Activated CD8-positive, alpha-beta memory T cell treated with anti-CD3 and anti-CD28 coated beads, Interleukin-2, amount 10 ng/mL, durations not matched to agents 7 days and 5 days (primary cell): Measurements from ENCODE around the gene TRMT2B. TPM values are rescaled to one million over a fixed set of nuclear protein-coding genes. Genes with fewer than 3 reads are reported as not detected.
"Not testable (repeated sequence)": the region's sequence is repeated elsewhere in the genome, so short reads cannot be mapped to it uniquely, and the experiment has no call there.

ENCODE experiments used
- ATAC-seq: fragments of 150-1000 bp; cut with Tn5 transposase; one replicate; pipeline ENCODE4 v1.10.0; 2021; ENCODE audit warnings: moderate library complexity
- CTCF ChIA-PET: fragments of 350-600 bp; sonication (Branson Sonifier 250); formaldehyde crosslinking; loops from one replicate; lab custom pipeline; 2021; ENCODE audit warnings: antibody characterized with exemption; lab: Charles Lee
- DNase-seq: peaks from one replicate; pipeline ENCODE4 v3.0.0-alpha.2; 2020
- H3K27ac Mint-ChIP-seq: one replicate; pipeline ENCODE4 v1.8.0; 2021; ENCODE audit warnings: mild to moderate bottlenecking, mixed read lengths
- H3K27me3 Mint-ChIP-seq: one replicate; pipeline ENCODE4 v1.8.0; 2021; ENCODE audit warnings: mixed read lengths
- H3K36me3 Mint-ChIP-seq: one replicate; pipeline ENCODE4 v1.8.0; 2021; ENCODE audit warnings: mild to moderate bottlenecking, mixed read lengths
- H3K4me1 Mint-ChIP-seq: one replicate; pipeline ENCODE4 v1.8.0; 2021; ENCODE audit warnings: mixed read lengths
- H3K4me3 Mint-ChIP-seq: one replicate; pipeline ENCODE4 v1.8.0; 2021; ENCODE audit warnings: mild to moderate bottlenecking, moderate library complexity, mixed read lengths
- H3K9me3 Mint-ChIP-seq: one replicate; pipeline ENCODE4 v1.8.0; 2022; ENCODE audit warnings: low read depth, mixed read lengths
- total RNA-seq, 2 experiments: library from RNA; stranded (reverse); gene quantifications; one replicate each; pipeline ENCODE4 v1.2.3, GENCODE V29; 2021

TRMT2B gene
- total RNA-seq, 2 experiments from 2014 or later, result 21.0 to 23.3 TPM

GRCh38 chrX:100981498-100981845 is 70.4 kb downstream of the TRMT2B start:
- H3K27me3 Mint-ChIP-seq, H3K9me3 Mint-ChIP-seq, ATAC-seq, H3K27ac Mint-ChIP-seq, H3K36me3 Mint-ChIP-seq, H3K4me3 Mint-ChIP-seq, H3K4me1 Mint-ChIP-seq, DNase-seq: not testable (repeated sequence)
- CTCF ChIA-PET, result interaction anchor here (0.7 kb wide), 1 partner anchor 1024 kb away, joined by 3 read pairs; no protein-coding TSS in a partner anchor

DNA sequence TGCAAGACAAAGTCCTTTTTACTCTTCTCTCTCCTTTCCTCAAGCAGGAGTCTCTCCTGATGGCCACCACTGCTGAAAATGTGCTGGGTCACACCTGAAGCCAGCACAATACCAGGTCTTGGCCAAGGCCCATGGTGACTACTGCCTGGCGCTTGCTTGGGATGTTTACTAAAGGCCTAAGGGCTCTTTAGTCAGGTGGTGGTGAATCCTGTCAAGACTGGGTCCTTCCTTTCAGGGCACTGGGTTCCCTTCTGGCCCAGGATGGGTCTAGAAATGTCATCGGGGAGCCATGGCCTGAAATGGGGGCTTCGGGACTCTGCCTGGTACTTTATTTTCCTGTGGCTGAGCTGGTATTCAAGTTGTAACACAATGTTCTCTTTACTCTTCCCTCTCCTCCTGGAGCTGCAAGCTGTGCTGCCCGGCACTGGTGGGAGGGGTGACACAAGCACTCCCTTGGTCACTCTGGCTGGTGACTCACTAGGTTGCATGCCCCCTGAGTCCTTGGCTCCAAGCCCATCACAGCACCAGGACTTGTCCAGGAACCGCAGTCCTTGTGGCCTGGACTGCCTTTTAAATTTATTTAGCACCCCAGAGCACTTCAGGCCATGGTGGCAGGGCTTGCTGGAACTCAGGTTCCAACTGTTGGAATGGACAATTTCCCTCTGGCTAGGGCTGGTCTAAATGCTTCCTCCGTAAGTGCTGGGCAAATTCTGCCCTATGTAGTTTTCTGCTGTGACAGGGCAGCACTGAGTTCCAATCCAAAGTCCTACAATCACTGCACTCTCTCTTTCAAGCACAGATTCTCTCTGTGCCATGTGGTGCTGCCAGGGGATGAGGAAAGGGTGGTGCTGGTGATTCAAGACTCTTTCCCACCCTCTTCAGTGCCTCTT is 71.1 kb downstream of the TRMT2B start:
- DNase-seq (no peak), ATAC-seq (no peak)
- Mint-ChIP-seq H3K4me1 (peaks cover 2% of the 10 kb centered on the region), H3K36me3 (peaks cover 1% of the 10 kb centered on the region), H3K27me3 (no peaks in the 10 kb centered on the region), H3K27ac (no peak overlapping the region), H3K9me3 (no peaks in the 10 kb centered on the region), H3K4me3 (no peak overlapping the region)
- CTCF ChIA-PET, result no interaction called here

DNA sequence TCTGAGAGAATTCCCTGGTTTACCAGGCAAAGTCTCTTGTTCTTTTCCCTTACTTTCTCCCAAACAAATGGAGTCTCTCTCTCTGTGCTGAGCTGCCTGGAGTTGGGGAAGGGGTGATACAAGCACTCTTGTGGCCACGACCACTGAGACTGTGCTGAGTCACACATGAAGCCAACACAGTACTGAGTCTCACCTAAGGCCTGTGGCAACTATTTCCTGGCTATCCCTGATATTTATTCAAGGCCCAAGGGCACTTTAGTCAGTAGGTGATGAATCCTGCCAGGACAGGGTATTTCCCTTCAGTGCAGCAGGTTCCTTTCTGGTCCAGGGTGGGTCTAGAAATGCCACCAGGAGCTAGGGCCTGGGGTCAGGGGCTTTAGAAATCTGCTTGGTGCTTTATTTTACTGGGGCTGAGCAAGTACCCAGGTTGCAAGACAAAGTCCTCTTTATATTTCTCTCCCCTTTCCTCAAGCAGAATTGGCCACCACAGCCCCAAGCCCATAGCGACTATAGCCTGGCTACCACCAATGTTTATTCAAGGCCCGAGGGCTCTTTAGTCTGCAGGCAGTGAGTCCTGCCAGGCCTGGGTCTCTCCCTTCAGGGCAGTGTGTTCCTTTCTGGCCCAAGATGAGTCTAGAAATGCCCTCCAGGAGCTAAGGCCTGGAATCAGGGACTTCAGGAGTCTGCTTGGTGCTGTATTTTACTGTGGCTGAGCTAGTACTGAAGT is 71.9 kb downstream of the TRMT2B start:
- CTCF ChIA-PET, result no interaction called here
- no peaks in the 10 kb centered on the region for H3K27me3 Mint-ChIP-seq
- H3K4me3 Mint-ChIP-seq, result no peak overlapping the region
- DNase-seq (no peak), ATAC-seq (no peak)
- no peaks in the 10 kb centered on the region for H3K9me3 Mint-ChIP-seq
- peaks cover 1% of the 10 kb centered on the region for H3K36me3 Mint-ChIP-seq
- peaks cover 2% of the 10 kb centered on the region for H3K4me1 Mint-ChIP-seq
- no peak overlapping the region for H3K27ac Mint-ChIP-seq

DNA sequence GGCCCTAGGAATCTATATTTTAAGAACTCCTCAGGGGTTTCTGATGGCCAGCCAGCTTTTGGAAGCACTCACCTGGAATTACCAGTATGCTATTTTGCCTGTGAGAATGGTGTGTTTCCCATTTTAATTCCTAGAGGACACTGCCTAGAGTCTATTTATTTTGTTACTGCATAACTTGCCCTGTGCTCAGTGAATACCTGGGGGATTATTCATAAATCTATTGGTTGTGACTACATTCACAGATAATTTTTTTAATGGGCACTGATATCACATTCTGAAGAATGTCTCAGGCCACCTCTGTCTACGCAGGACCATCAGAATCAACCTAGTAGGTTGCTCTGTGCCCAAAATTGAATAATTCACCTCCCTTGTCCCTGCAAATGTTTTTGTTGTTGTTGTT is 75.7 kb downstream of the TRMT2B start:
- H3K9me3 Mint-ChIP-seq, result no peaks in the 10 kb centered on the region
- no peak for DNase-seq
- no peaks in the 10 kb centered on the region for H3K36me3 Mint-ChIP-seq
- H3K27ac Mint-ChIP-seq, result no peak overlapping the region
- CTCF ChIA-PET, result no interaction called here
- H3K4me3 Mint-ChIP-seq, result no peak overlapping the region
- H3K27me3 Mint-ChIP-seq, result no peaks in the 10 kb centered on the region
- H3K4me1 Mint-ChIP-seq, result peaks cover 2% of the 10 kb centered on the region
- no peak for ATAC-seq

GRCh38 chrX:100975212-100975611 is 76.7 kb downstream of the TRMT2B start:
- no peak for ATAC-seq
- no peak for DNase-seq
- H3K4me3 Mint-ChIP-seq, result no peak overlapping the region
- CTCF ChIA-PET, result no interaction called here
- H3K4me1 Mint-ChIP-seq, result peaks cover 2% of the 10 kb centered on the region
- H3K36me3 Mint-ChIP-seq, result no peaks in the 10 kb centered on the region
- no peak overlapping the region for H3K27ac Mint-ChIP-seq
- H3K9me3 Mint-ChIP-seq, result no peaks in the 10 kb centered on the region
- no peaks in the 10 kb centered on the region for H3K27me3 Mint-ChIP-seq

- Mint-ChIP-seq H3K9me3 (no peaks in the 10 kb centered on the region), H3K4me1 (no peaks in the 10 kb centered on the region), H3K27me3 (no peaks in the 10 kb centered on the region), H3K36me3 (no peaks in the 10 kb centered on the region), H3K4me3 (no peak overlapping the region), H3K27ac (no peak overlapping the region)
- no peak for ATAC-seq
- no peak for DNase-seq
- CTCF ChIA-PET, result no interaction called here
These were observed 78.5 kb downstream of the TRMT2B start for GRCh38 chrX:100973411-100973810.

- ATAC-seq, result no peak
- no peaks in the 10 kb centered on the region for H3K4me1 Mint-ChIP-seq
- H3K36me3 Mint-ChIP-seq, result no peaks in the 10 kb centered on the region
- no peak for DNase-seq
- no peaks in the 10 kb centered on the region for H3K27me3 Mint-ChIP-seq
- no peaks in the 10 kb centered on the region for H3K9me3 Mint-ChIP-seq
- CTCF ChIA-PET, result no interaction called here
- H3K27ac Mint-ChIP-seq, result no peak overlapping the region
- H3K4me3 Mint-ChIP-seq, result no peak overlapping the region
These were observed 82.0 kb downstream of the TRMT2B start for GRCh38 chrX:100969936-100970335.

- no peak for ATAC-seq
- Mint-ChIP-seq H3K4me1 (no peaks in the 10 kb centered on the region), H3K36me3 (no peaks in the 10 kb centered on the region), H3K4me3 (no peak within 1 kb of the TSS), H3K27me3 (no peaks in the 10 kb centered on the region), H3K27ac (no peak within 1 kb of the TSS), H3K9me3 (no peaks in the 10 kb centered on the region)
- no peak for DNase-seq
- CTCF ChIA-PET, result no interaction called here
These were observed 82.5 kb downstream of the TRMT2B start, which contains the start of gene ARL13A for GRCh38 chrX:100969408-100969807. Gene ARL13A, plus strand, starts transcription at chrX:100969708. Its CDS starts 3,982 bp downstream, at chrX:100973690.

GRCh38 chrX:100964362-100964761 is 87.5 kb downstream of the TRMT2B start:
- Mint-ChIP-seq H3K36me3 (no peaks in the 10 kb centered on the region), H3K27me3 (no peaks in the 10 kb centered on the region), H3K4me3 (no peak overlapping the region), H3K4me1 (no peaks in the 10 kb centered on the region), H3K9me3 (no peaks in the 10 kb centered on the region), H3K27ac (no peak overlapping the region)
- DNase-seq (no peak), ATAC-seq (no peak)
- CTCF ChIA-PET, result no interaction called here

DNA sequence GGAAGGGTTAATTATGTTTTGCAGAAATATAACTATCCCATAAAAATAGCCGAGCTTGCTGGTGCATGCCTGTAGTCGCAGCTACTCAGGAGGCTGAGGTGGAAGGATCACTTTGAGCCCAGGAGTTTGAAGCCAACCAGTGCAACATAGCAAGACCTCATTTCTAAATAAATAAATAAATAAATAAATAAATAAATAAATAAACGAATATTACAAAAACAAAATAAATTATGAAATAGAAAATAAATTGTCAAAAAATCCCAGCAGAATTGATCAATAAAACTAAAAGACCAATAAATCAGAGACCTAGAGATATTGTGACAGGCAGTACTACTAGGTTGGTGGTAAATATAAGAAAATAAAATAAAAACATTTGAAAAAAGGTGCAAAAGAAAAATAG is 89.1 kb downstream of the TRMT2B start:
- no peak overlapping the region for H3K27ac Mint-ChIP-seq
- CTCF ChIA-PET, result no interaction called here

More for the DNA sequence above, 89.1 kb downstream of the TRMT2B start:
- Mint-ChIP-seq H3K27me3 (no peaks in the 10 kb centered on the region), H3K9me3 (no peaks in the 10 kb centered on the region), H3K4me3 (no peak overlapping the region), H3K4me1 (no peaks in the 10 kb centered on the region), H3K36me3 (no peaks in the 10 kb centered on the region)
- DNase-seq (no peak), ATAC-seq (no peak)

Other genes with a start within 250 kb of the TRMT2B start
- 10 to 100 TPM; 38.9 to 44.5 TPM for gene CSTF2, start 231.7 kb downstream of the TRMT2B start, total RNA-seq
- not detected for gene NOX1, start 177.8 kb downstream of the TRMT2B start, total RNA-seq
- gene XKRX, start 123.2 kb downstream of the TRMT2B start, total RNA-seq, result under 1 TPM in 1 of 2 experiments, not detected in 1; 0.12 TPM
- gene ARL13A, start 82.4 kb downstream of the TRMT2B start, total RNA-seq, result not detected
- gene TMEM35A, start 26.8 kb upstream of the TRMT2B start, total RNA-seq, result not detected
- 10 to 100 TPM; 28.9 to 44.7 TPM for gene CENPI, start 46.1 kb upstream of the TRMT2B start, total RNA-seq
- 1 to 10 TPM in 1 of 2 experiments, under 1 TPM in 1; 0.94 to 1.6 TPM for gene DRP2, start 167.7 kb upstream of the TRMT2B start, total RNA-seq
- gene TAF7L, start 239.2 kb upstream of the TRMT2B start, total RNA-seq, result under 1 TPM in 1 of 2 experiments, not detected in 1; 0.15 TPM